Vagina (tissue), 2 donors: ENCODE results near the gene PDE4D. TPM values are rescaled to one million over a fixed set of nuclear protein-coding genes. Genes with fewer than 3 reads are reported as not detected.

Experiments
- DNase-seq, 2 donors: peaks; one replicate each; pipeline ENCODE4 v3.0.0-alpha.2; 2017; ENCODE audit errors: extremely low spot score in 2 of 2
- H3K27ac ChIP-seq: fragments of 200-600 bp; sonication (generic); one replicate; pipeline ENCODE4 v1.5.1; 2019
- H3K27me3 ChIP-seq: fragments of 200-600 bp; sonication (generic); one replicate; pipeline ENCODE4 v1.5.1; 2019
- H3K36me3 ChIP-seq, 2 donors: fragments of 200-600 bp; sonication (generic); one replicate each; pipeline ENCODE4 v1.5.1; 2017 to 2019
- H3K4me1 ChIP-seq: fragments of 200-600 bp; sonication (generic); one replicate; pipeline ENCODE4 v1.5.1; 2019
- H3K4me3 ChIP-seq, 2 donors: fragments of 200-600 bp; sonication (generic); 1 replicate in 1 of 2; 2 replicates in 1 of 2; pipeline ENCODE4 v1.5.1; 2016 to 2019
- H3K9me3 ChIP-seq: fragments of 200-600 bp; sonication (generic); one replicate; pipeline ENCODE4 v1.5.1; 2019
- POLR2A ChIP-seq, 2 donors: fragments of 450-650 bp; IDR thresholded peaks; one replicate each; pipeline ENCODE4 v1.6.1; 2017; ENCODE audit warnings: antibody characterized with exemption in 2 of 2, mild to moderate bottlenecking in 2 of 2, moderate library complexity in 2 of 2
- POLR2AphosphoS5 ChIP-seq, 2 donors: sonication (generic); formaldehyde crosslinking; IDR thresholded peaks; one replicate each; pipeline ENCODE4 v1.9.0; 2017; ENCODE audit warnings: antibody characterized with exemption in 2 of 2, mild to moderate bottlenecking in 2 of 2, low read depth in 1 of 2; ENCODE audit not compliant: insufficient read depth in 1 of 2
- intact Hi-C: fragments of 100-400 bp; cut with DNase I; formaldehyde crosslinking; loops from one replicate; pipeline ENCODE4 v1.15.1; 2023
- total RNA-seq: library from RNA; depleted of rRNA; stranded (reverse); fragments of >200 nt; gene quantifications from one replicate; pipeline ENCODE4 v1.2.3, GENCODE V29; 2016
- TF ChIP-seq, protein P1 (sequence below), 3 experiments: fragments of 450-650 bp in 2 of 3; fragments of 200-600 bp in 1 of 3; sonication (generic) in 1 of 3; IDR thresholded peaks; one replicate each; pipeline ENCODE4 v1.5.1; 2017 to 2019; ENCODE audit warnings: antibody characterized with exemption in 3 of 3, mild to moderate bottlenecking in 2 of 3, moderate library complexity in 2 of 3

The PDE4D gene
- total RNA-seq, 1 donor from 2014 or later = 86.9 TPM

DNA sequence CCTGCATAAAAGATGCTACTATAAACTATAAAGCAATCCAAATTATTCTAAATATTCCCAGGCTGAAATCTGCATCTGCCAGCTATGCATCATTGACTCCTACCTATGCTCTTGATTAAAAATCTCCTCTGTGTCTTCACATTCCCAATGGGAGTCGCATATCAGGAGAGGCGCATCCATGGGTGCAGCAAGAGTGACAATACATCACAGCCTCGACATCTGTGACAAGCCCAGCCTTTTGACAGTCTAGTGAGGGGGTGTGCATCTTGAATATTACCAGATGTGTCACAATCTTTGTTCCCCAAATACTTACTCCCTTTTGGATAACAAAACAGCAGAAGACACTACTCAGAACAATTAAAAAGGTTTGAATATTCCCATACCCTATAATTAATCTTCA lies 171.8 kb downstream of the PDE4D start:
- no peak for DNase-seq
- Histone ChIP-seq H3K27ac (no peak overlapping the region), H3K4me1 (no peaks in the 10 kb centered on the region), H3K27me3 (no peaks in the 10 kb centered on the region), H3K4me3 (no peak overlapping the region), H3K36me3 (no peaks in the 10 kb centered on the region), H3K9me3 (no peaks in the 10 kb centered on the region)
- intact Hi-C loops = no loop called here
- TF ChIP-seq, protein P1, sequence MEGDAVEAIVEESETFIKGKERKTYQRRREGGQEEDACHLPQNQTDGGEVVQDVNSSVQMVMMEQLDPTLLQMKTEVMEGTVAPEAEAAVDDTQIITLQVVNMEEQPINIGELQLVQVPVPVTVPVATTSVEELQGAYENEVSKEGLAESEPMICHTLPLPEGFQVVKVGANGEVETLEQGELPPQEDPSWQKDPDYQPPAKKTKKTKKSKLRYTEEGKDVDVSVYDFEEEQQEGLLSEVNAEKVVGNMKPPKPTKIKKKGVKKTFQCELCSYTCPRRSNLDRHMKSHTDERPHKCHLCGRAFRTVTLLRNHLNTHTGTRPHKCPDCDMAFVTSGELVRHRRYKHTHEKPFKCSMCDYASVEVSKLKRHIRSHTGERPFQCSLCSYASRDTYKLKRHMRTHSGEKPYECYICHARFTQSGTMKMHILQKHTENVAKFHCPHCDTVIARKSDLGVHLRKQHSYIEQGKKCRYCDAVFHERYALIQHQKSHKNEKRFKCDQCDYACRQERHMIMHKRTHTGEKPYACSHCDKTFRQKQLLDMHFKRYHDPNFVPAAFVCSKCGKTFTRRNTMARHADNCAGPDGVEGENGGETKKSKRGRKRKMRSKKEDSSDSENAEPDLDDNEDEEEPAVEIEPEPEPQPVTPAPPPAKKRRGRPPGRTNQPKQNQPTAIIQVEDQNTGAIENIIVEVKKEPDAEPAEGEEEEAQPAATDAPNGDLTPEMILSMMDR (IDR thresholded peaks at IDR 0.05) = no peak
- TF ChIP-seq POLR2AphosphoS5 (IDR thresholded peaks at IDR 0.05; ENCODE audit: insufficient read depth in 1 of 2, low read depth in 1 of 2) = no peak
- no peak for TF ChIP-seq POLR2A (IDR thresholded peaks at IDR 0.05)

DNA sequence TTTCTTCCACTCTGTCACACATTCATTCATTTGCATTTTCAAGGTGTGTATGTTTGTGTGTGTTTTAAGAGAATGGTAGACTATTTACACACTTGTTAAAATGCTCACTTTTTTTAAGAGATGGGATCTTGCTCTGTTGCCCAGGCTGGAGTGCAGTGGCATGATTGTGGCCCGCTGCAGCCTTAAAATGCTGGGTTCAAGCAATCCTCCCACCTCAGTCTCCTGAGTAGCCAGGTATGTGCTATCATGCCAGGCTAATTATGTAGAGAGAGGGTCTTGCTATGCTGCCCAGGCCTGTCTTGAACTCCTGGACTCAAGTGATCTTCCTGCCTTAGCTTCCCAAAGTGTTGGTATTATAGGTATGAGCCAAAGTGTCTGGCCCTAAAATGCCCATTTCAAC lies 173.5 kb downstream of the PDE4D start:
- Histone ChIP-seq H3K36me3 (no peaks in the 10 kb centered on the region), H3K27me3 (no peaks in the 10 kb centered on the region), H3K27ac (no peak overlapping the region), H3K9me3 (no peaks in the 10 kb centered on the region), H3K4me3 (no peak overlapping the region), H3K4me1 (no peaks in the 10 kb centered on the region)
- TF ChIP-seq POLR2A (IDR thresholded peaks at IDR 0.05) = no peak
- TF ChIP-seq POLR2AphosphoS5 (IDR thresholded peaks at IDR 0.05; ENCODE audit: insufficient read depth in 1 of 2, low read depth in 1 of 2) = no peak
- TF ChIP-seq, protein P1 (IDR thresholded peaks at IDR 0.05) = no peak
- no peak for DNase-seq
- intact Hi-C loops = no loop called here

DNA sequence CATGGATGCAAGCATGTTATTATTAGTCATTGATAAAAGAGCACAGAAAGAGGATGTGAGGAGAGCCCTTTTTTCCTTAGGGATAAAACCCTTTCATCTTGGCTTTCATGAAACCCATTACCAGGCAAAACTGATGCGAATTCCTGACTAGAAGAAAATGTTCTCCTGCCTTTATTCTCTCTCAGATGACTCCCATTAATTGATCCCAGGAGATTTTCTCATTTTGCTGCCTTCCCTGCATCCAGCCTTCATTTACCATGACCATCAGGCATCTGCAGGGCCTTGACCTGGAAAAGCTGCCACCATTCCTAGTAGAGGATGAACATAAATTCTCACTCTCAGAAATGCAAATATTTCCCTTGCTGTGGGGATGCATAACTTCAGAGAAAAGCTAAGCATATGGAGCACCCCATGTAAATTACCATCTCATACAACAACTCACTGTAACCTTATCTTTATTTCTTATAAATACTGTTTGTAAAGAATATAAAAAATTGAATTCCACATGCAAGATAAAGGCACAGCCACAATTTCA lies 176.5 kb downstream of the PDE4D start:
- TF ChIP-seq POLR2A (IDR thresholded peaks at IDR 0.05) = no peak
- TF ChIP-seq, protein P1 (IDR thresholded peaks at IDR 0.05) = no peak
- no peak for TF ChIP-seq POLR2AphosphoS5 (IDR thresholded peaks at IDR 0.05; ENCODE audit: insufficient read depth in 1 of 2, low read depth in 1 of 2)
- H3K4me1 ChIP-seq = no peaks in the 10 kb centered on the region
- peaks cover 4% of the 10 kb centered on the region for H3K9me3 ChIP-seq
- H3K4me3 ChIP-seq = no peak overlapping the region
- no peaks in the 10 kb centered on the region for H3K27me3 ChIP-seq
- intact Hi-C loops = no loop called here
- DNase-seq = no peak
- H3K27ac ChIP-seq = no peak overlapping the region
- H3K36me3 ChIP-seq = no peaks in the 10 kb centered on the region

DNA sequence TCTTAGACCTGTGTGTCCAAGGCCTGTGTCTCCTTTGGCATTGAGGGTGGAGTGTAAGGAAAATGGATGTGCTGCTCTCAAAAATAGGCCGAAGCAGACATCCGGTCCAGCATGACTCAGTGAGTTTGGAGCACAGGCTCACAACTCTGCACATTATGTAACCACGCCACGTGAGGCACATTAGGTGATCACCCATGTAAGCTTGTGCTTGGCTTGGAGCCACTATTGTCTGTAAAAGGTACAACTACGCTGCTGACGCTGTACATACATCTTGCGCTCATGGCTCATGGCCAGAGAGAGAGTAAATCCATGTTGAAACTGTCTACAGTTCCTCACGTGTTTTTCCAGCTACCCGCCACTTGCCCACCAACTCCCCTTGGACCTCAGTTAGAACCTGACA lies 177.5 kb downstream of the PDE4D start:
- no peak for DNase-seq
- intact Hi-C loops = no loop called here
- Histone ChIP-seq H3K9me3 (peaks cover 4% of the 10 kb centered on the region), H3K36me3 (no peaks in the 10 kb centered on the region), H3K27me3 (no peaks in the 10 kb centered on the region), H3K27ac (no peak overlapping the region), H3K4me3 (no peak overlapping the region), H3K4me1 (no peaks in the 10 kb centered on the region)
- TF ChIP-seq POLR2AphosphoS5 (IDR thresholded peaks at IDR 0.05; ENCODE audit: insufficient read depth in 1 of 2, low read depth in 1 of 2) = no peak
- TF ChIP-seq POLR2A (IDR thresholded peaks at IDR 0.05) = no peak
- TF ChIP-seq, protein P1 (IDR thresholded peaks at IDR 0.05) = no peak

DNA sequence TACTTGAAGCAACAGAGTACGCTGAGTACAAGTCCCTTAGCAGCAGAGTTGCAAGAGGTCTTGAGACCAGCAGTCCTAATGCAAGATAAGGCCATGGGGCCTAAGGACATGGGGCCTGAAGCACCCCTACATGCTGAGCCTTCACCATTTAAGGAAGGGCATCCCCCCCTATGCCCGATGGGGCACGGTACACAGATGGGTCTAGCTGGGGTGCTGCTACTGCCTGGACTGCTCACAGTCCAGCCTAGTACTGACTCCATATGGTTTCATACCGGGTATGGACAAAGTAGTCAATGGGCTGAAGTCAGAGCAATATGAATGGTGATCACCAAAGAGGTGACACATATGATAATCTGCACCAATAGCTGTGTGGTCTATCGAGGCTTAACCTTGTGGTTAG lies 178.3 kb downstream of the PDE4D start:
- intact Hi-C loops = no loop called here
- H3K27ac ChIP-seq = no peak overlapping the region
- no peaks in the 10 kb centered on the region for H3K36me3 ChIP-seq
- no peaks in the 10 kb centered on the region for H3K4me1 ChIP-seq
- no peaks in the 10 kb centered on the region for H3K27me3 ChIP-seq
- no peak for DNase-seq
- TF ChIP-seq POLR2AphosphoS5 (IDR thresholded peaks at IDR 0.05; ENCODE audit: insufficient read depth in 1 of 2, low read depth in 1 of 2) (no peak), POLR2A (IDR thresholded peaks at IDR 0.05) (no peak)
- TF ChIP-seq, protein P1 (IDR thresholded peaks at IDR 0.05) = no peak
- no peak overlapping the region for H3K4me3 ChIP-seq
- peaks cover 4% of the 10 kb centered on the region for H3K9me3 ChIP-seq
